GM19324 (cell line): ENCODE measurements around the gene AK5.

Experiments used
- ATAC-seq: cut with Tn5 transposase; IDR thresholded peaks from one replicate; pipeline ENCODE4 v1.9.1; 2021; ENCODE audit warnings: mild to moderate bottlenecking, moderate library complexity; ENCODE audit not compliant: unreplicated experiment, low FRiP score

AK5 gene

GRCh38 chr1:77348549-77348948 lies 66.7 kb downstream of the AK5 start:
- no peak for ATAC-seq

GRCh38 chr1:77349275-77349674 lies 67.5 kb downstream of the AK5 start:
- no peak for ATAC-seq

- ATAC-seq = no peak
These were observed 68.4 kb downstream of the AK5 start for GRCh38 chr1:77350012-77350770.

GRCh38 chr1:77354536-77354935 lies 72.7 kb downstream of the AK5 start:
- no peak for ATAC-seq

- ATAC-seq = no peak
These were observed 73.2 kb downstream of the AK5 start for GRCh38 chr1:77355010-77355409.

- no peak for ATAC-seq
These were observed 74.3 kb downstream of the AK5 start for GRCh38 chr1:77356136-77356535.

GRCh38 chr1:77360256-77360655 lies 78.4 kb downstream of the AK5 start:
- no peak for ATAC-seq

- ATAC-seq = no peak
These were observed 79.8 kb downstream of the AK5 start for GRCh38 chr1:77361621-77362020.

GRCh38 chr1:77370161-77370560 lies 88.3 kb downstream of the AK5 start:
- no peak for ATAC-seq

- ATAC-seq = no peak
These were observed 88.9 kb downstream of the AK5 start for GRCh38 chr1:77370583-77371306.

- ATAC-seq = no peak
These were observed 89.6 kb downstream of the AK5 start for GRCh38 chr1:77371396-77371795.

- no peak for ATAC-seq
These were observed 91.9 kb downstream of the AK5 start for GRCh38 chr1:77373702-77374101.

- no peak for ATAC-seq
These were observed 93.7 kb downstream of the AK5 start for GRCh38 chr1:77375541-77375940.

GRCh38 chr1:77375990-77376389 lies 94.2 kb downstream of the AK5 start:
- no peak for ATAC-seq

- ATAC-seq = no peak
These were observed 97.1 kb downstream of the AK5 start for GRCh38 chr1:77378723-77379535.

- ATAC-seq = no peak
These were observed 100.5 kb downstream of the AK5 start for GRCh38 chr1:77382366-77382765.

- no peak for ATAC-seq
These were observed 101.4 kb downstream of the AK5 start for GRCh38 chr1:77383236-77383635.

- ATAC-seq = no peak
These were observed 103.7 kb downstream of the AK5 start for GRCh38 chr1:77385551-77385950.

- no peak for ATAC-seq
These were observed 104.5 kb downstream of the AK5 start for GRCh38 chr1:77386276-77386675.

- ATAC-seq = no peak
These were observed 105.7 kb downstream of the AK5 start for GRCh38 chr1:77387553-77387952.

GRCh38 chr1:77388661-77389060 lies 106.8 kb downstream of the AK5 start:
- ATAC-seq = no peak
